Testis (tissue), 2 donors: Measurements from ENCODE around the gene TMEM225B.

Experiments
- POLR2A ChIP-seq: fragments of 450-650 bp; IDR thresholded peaks from one replicate; pipeline ENCODE4 v1.6.1; 2017; ENCODE audit warnings: antibody characterized with exemption, mild to moderate bottlenecking, moderate library complexity
- TF ChIP-seq, protein P1 (sequence below), 3 experiments: fragments of 450-650 bp in 2 of 3; fragments of 200-600 bp in 1 of 3; sonication (generic) in 1 of 3; IDR thresholded peaks; one replicate each; pipeline ENCODE4 v1.5.1; 2016 to 2019; ENCODE audit warnings: antibody characterized with exemption in 3 of 3, mild to moderate bottlenecking in 2 of 3, moderate library complexity in 1 of 3

DNA sequence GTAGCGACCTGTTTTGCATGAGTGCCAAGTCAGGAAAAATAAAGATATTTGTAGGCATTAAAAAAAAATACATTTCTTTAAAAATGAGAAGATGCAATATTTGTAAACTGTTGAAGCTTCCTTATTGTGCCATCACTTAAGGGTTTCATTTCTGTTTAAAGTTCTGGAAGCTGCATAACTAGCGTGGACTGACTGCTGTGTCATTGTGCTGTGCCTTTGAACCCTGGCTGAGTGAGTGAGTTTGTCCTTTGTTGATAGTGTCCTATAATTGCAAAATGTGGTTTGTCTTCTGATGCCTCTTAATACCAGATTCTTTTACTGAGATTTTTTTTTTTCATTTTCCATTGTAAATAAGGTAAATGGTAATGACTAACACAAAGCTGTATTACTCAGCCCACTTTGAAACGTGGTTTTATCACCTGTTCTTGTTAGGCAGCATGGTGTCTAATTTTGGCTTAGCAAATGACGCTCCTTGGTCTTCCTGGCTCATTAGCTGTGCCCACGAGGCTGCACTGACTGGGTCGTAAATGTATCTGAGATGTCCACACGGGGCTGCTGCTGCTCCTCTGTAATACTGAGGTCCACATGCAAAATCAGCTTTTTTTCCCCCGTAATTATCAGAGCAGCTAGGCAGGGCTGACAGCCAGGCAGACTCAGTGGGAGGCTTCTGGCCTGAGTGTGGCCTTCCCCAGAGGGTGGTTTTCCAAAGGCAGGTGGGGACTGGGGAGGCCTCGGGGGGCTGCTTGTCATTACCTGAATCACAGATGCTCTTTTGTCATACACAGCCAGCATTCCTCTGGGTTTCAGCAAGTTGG lies 33.4 kb downstream of the TMEM225B start:
- TF ChIP-seq, protein P1, sequence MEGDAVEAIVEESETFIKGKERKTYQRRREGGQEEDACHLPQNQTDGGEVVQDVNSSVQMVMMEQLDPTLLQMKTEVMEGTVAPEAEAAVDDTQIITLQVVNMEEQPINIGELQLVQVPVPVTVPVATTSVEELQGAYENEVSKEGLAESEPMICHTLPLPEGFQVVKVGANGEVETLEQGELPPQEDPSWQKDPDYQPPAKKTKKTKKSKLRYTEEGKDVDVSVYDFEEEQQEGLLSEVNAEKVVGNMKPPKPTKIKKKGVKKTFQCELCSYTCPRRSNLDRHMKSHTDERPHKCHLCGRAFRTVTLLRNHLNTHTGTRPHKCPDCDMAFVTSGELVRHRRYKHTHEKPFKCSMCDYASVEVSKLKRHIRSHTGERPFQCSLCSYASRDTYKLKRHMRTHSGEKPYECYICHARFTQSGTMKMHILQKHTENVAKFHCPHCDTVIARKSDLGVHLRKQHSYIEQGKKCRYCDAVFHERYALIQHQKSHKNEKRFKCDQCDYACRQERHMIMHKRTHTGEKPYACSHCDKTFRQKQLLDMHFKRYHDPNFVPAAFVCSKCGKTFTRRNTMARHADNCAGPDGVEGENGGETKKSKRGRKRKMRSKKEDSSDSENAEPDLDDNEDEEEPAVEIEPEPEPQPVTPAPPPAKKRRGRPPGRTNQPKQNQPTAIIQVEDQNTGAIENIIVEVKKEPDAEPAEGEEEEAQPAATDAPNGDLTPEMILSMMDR (IDR thresholded peaks at IDR 0.05) = no peak
- TF ChIP-seq POLR2A = no peak
